HUDEP-2 (cell line): ENCODE results near the gene SLC35B3.
"Not testable (repeated sequence)": the region's sequence is repeated elsewhere in the genome, so short reads cannot be mapped to it uniquely, and the experiment has no call there.

Experiments used
- DNase-seq, 76 experiments: peaks; one replicate each; lab custom pipeline; 2025; ENCODE audit not compliant: unreplicated experiment in 76 of 76; lab: John Stamatoyannopoulos, UW

Gene SLC35B3

GRCh38 chr6:8415913-8416312, 19.4 kb downstream of the SLC35B3 start:
- DNase-seq, result no peak

- DNase-seq, result no peak
Observed at GRCh38 chr6:8415280-8415679, 20.1 kb downstream of the SLC35B3 start.

GRCh38 chr6:8414844-8415243, 20.5 kb downstream of the SLC35B3 start:
- no peak for DNase-seq

- not testable (repeated sequence) for DNase-seq
Observed at GRCh38 chr6:8405946-8406345, 29.4 kb downstream of the SLC35B3 start.

GRCh38 chr6:8402546-8402945, 32.8 kb downstream of the SLC35B3 start:
- DNase-seq, result no peak

GRCh38 chr6:8400663-8401062, 34.7 kb downstream of the SLC35B3 start:
- no peak for DNase-seq

GRCh38 chr6:8392569-8392968, 42.8 kb downstream of the SLC35B3 start:
- DNase-seq, result no peak

- DNase-seq, result no peak
Observed at GRCh38 chr6:8391934-8392333, 43.4 kb downstream of the SLC35B3 start.

- DNase-seq, result no peak
Observed at GRCh38 chr6:8389036-8389818, 46.1 kb downstream of the SLC35B3 start.

- DNase-seq, result no peak
Observed at GRCh38 chr6:8387942-8388437, 47.4 kb downstream of the SLC35B3 start.

- no peak for DNase-seq
Observed at GRCh38 chr6:8383584-8383983, 51.8 kb downstream of the SLC35B3 start.

- no peak for DNase-seq
Observed at GRCh38 chr6:8382434-8382833, 52.9 kb downstream of the SLC35B3 start.

GRCh38 chr6:8375916-8376315, 59.4 kb downstream of the SLC35B3 start:
- DNase-seq, result no peak
